T-helper 1 cell (primary cell): ENCODE results near the gene NKX2-8.

Experiments used
- DNase-seq, 5 donors: peaks; one replicate each; pipeline ENCODE4 v3.0.0-alpha.2; 2012 to 2020
- total RNA-seq, 4 donors: gene quantifications; one replicate each; lab custom pipeline; 2026; lab: John Stamatoyannopoulos, UW

NKX2-8 gene
- 0 reads per million in 4 donors for total RNA-seq

DNA sequence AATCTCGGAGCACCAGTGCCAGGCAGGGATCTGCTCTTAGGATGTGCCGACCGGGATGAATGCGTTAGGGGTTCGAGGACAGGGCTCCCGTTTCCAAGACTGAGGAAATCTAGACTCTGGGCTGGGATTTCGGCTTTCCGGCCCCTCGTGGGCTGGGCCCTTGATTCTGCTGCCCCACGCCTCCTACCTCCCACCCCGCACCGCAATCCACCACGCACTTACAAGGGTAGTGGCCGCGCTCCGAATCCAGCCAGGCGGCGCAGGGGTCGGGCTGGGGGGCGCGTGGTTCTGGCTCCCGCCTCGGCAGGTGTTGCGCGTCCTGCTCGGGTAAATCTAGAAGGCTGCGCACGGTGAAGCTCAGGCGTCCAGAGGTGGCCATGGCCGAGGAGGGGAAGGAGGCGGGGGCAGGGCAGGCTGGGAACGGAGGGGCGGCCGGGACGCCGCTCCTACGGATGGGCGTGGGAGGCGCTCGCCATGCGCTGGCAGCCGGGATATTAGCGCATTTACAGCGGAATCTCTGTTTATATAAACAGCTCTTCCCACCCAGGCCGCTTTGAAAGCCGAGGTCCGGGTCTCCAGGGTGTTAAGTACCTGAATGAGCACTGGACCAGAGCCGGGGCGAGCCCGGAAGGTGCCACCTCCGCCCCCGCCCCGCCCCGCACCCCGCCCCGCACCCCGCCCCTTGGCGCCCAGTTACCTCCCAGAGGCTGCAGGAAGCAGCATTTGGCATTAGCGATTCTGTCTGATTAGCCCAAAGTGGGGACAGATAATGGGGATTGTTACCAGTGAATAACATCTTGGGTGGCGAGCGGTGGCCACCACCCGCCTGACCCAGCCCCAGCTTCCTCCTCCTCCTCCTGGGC, at the start of gene NKX2-8:
NKX2-8 (minus strand) TSS at position 604 of the 863 bp plus-strand sequence; CDS start at position 379, 225 bp downstream.
- no peak for DNase-seq

DNA sequence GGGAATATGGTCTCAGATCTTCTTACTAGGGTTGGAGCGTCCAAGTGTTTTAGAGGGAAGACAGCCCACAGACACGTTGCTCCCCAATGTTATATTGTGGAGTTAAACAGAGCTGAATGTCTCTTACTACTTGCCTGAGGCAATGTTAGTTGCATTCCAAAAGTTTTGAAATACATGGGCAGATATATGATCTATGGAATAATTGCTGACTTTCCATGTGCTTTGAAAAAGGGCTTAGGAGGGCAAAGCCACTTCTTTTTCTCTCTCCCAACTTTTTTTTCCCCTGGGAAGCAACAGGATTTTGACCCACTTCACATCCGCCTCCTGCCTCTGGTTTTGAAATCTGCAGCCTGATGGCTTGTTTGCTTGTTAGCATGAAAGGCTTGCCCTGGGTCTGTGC, 45.6 kb upstream of the NKX2-8 start:
- DNase-seq, result no peak

DNA sequence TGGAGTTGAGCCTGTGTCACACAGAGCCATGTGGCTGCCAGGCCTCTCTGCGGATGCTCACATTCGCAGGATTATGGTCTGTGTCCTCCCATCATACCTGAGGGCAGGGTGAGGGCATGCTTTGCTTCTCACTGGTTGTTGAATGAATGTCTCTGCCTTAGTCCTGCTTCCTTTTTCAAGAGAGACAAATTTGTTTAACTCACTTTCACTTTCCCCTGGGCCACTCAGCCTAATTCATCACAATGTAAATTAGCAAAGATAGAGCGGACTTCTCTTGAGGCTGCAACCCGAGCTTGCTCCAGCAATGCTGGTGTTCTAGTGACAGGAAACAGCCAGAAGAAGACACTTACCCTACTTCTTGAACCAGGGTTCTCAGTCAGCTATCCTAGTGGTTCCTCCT, 43.7 kb upstream of the NKX2-8 start:
- DNase-seq, result no peak

DNA sequence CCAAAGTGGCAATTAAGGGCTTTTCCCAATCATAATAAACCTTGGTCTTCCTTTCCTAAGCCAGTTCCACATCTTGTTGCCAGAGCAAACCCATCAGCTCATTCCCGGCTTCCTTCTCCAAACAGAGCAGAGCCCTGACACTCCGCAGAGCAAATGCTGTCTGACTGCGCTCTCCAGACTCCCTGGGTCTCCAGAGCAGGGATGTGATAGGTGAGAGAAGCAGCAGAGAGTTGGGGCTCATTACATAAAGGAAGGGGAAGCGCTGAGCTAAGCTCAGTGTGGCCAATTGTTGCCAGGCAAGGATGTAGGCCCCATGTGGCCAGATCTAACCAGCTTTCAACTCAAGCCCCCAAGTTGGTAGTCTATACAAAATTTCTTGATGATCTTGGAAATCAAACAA, 43.0 kb upstream of the NKX2-8 start:
- DNase-seq, result no peak

DNA sequence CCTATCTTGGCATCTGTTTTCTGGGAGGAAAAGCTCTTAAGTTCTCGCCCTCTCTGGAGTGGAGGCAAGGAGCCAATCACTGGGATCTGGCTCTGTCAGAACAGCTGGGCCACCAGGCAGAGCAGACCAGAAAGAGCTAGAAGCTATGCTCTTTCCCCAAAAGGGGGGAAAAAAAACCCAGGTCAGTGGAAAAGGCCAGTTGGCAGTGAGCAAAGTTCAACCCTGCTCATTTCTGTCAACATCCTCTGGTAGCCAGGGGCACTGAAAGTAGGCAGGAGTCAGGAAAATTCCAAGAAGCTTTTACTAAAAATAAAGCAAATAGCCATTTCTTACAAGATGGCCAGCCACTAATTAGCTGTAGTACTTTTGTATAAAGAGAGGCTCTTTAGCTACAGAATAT, 42.6 kb upstream of the NKX2-8 start:
- DNase-seq, result no peak

DNA sequence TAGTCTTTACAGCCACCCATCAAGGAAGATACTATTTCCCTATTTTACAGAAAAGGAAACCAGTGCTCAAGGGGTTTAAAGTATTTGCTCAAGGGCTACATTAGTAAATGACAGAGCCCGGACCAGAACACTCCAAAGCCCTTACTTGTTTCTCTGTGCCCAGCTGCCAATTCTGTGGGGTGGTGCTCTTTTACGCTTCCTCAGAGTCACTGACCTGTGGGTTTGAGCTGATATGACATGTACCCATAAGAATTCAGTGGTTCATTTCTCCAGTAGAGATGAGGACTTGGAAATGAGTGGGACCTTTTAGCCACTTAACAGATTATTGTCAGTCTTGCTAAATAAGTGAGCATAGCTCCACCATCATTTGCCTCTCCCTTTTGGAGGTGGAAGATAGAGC, 37.4 kb upstream of the NKX2-8 start:
- no peak for DNase-seq

DNA sequence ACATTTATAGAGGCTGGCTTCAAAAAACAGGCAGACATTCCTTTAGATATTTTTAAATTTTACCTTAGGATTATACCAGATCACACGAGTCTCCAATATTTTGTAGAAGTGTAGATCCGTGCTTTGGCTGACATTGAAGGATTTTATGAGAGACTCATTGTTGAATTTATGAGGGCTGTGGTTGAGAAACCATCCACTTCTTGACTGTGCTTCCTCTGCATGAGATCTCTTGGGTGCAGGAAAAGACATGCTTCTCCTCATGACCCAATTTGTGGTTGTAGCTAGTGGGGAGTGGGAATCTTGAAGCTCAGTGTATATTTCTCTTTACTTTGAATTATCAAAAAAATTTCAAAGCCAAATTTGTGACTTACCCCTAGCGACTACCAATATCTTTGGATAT, 36.7 kb upstream of the NKX2-8 start:
- DNase-seq, result no peak

DNA sequence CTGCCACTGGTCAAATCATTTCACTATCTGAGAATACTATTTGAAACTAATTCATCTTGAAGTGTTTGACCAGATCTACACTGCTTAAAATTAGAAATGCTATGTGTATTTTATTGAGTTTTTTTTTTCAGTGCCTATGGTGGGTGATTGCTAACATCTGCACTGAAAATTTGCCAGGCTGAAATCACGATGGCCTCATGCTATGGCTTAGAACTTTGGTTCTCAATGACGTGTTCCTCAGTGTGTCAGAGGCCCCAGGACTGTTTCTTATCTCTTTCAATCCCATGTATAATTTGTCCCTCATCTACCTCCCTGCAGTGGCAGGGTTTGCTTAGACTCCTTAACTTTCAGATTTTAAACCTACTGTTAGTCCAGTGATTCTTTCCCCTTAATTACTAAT, 36.2 kb upstream of the NKX2-8 start:
- no peak for DNase-seq

DNA sequence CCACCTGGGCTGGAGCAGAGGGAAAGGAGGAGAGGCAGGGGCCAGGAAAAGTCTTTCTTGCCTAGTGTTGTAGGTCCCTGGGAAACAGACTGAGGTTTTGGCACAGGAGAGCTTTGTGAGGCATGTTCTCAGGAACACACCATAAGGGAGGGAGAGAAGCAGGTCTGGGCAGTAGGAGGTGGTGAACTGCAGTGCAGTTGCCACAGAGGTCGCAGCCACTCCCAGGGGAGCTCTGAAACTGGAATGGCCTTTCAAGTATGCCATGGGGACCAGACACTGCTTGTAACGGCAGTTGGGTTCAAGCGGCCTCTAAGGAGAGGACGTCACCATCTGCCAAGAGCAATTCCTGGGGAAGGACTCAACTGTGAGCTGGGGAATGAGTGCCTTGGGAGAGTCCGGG, 35.4 kb upstream of the NKX2-8 start:
- no peak for DNase-seq

DNA sequence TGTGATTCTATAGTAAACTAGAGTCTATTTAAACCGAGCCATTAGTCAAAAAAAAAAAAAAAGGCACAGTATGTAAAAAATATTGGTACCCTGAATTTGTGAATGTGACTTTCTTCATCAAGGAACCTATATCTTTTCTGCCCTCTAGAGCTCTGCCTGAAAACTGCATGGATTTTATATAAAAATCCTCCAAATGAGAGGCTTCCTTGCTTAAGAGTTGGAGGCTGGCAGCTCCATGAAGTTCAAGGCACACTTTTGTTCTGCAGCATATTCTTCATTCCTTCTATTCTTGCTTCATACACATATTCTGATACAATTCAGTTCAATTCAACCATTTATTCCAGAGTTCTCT, 23.1 kb upstream of the NKX2-8 start:
- no peak for DNase-seq

DNA sequence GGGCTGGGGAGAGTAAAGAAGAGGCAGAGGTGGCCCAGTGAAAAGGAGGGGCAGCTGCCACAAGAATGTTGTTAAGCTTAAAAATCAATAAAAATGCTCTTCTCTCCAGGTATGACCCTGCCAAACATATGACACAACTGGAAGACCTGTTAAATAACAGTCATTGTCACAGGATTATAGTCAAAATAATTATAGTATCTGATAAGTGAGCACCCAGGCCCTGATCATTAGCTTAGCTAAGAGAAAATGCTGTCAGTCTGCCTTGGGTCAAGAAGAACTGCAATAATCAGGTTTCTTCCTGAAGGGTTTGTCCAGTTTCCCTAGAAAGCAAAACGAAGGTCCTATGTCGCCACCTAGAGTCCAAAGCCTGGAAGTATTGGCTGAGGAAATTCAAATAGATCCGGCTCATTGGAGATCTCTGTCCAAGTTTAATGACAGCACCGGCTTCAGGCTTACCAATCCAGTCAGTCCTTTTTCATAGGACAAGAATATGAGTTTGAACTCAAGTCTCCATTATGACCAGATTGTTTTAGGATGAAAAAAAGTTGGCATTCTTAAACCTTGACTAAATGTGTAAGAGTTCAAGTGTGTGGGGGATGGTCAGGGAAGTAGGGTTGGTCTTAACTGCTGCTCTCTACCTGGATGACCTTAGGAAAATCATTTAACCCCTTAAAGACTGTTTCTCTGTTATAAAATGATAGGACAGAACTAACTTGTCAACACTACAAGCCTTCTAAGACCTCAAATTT, 22.5 kb upstream of the NKX2-8 start:
- DNase-seq, result peak in 2 of 5 donors; percentile 4 to 40

DNA sequence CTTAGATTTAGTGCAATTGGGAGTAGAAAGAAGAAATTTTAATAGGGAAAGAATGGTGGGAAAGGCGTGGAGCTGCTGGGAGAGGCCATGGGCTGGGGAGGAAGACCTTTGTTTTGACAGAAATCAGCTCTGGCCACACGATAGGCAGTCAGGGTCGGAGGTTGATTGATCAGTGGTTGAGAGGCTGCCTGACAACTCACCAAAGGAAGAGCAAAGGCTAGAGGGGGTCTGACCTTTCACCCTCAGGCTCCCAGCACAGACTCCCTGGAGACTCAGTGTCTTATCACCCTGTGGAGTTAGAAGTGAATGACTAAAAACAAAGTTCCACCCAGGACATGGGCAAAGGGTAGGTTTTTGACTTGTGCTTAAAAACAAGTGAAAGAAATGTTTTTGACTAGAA, 18.0 kb upstream of the NKX2-8 start:
- no peak for DNase-seq

DNA sequence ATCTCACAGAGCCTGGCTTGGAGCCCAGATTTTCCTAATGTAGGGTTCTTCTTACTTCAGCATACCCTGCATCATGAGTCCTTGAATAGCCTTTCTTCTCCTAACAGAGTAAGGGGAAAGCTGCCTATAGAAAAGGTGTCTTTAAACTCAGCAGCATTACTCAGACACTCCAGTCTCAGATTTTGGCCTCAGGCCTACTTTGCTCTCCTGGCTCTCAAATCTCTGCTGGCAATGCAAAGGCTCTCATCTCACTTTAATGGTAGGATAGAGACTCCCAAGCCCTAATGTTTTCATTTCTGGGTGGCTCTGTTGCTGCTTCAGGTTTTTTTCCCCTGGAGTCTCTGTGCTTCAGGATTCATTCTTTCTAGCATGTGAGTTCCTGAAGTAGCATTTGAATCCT, 9.1 kb upstream of the NKX2-8 start:
- no peak for DNase-seq

DNA sequence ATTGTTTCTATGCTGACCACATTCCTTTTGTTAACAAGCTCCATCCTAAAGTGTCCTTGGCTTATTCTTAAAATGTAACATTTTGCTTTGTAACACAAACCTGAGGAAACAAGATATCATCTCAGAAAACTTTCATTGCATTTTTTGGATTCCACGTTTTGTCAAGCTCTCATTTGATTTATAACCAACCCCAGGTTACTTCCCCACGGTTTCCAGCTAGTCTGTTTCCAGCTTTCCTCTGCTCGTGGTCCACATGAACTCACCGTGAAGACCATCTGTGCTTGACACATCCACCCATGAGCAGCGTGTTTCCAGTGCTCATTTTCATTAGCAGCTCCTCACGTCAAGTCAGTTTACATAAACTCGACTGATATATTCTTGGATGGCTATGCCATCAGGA, 6.4 kb upstream of the NKX2-8 start:
- DNase-seq, result no peak

DNA sequence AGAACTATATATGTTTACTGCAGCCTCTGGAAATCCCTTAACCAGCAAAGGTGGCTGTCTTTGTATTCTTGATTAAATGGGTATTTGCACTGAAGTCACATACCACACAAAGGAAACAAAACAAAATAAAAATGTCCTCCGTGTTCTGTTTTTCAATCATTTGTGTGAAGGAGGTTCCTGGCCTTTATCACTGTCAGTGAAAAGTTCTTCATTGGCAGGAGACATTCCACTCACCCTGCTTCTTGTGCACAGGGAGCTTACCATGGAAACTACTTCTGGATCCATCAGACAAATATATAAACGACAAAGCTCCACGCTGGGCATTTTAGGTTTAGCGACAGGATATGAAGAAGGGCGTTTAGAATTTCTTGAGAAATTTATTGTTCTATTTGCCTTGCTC, 5.7 kb upstream of the NKX2-8 start:
- DNase-seq, result no peak

DNA sequence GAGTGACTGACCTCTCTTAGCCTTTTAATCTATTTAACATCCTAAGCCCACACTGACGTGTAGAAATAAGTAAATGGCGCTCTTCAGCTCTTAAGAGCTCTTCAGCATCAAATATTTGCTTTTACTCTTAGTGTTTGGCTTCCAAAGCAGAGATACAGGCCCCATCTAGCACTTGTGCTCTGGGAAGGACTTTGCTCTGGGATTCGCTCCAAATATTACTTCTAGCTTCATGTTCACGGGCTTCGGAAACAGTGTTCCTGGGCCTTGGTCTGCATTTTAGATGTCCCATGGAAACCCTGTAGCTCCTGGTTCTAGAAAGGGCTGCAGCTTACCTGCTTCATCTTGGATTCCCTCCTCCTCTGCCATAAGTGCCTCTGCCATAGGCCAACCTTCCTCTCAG, 2.7 kb upstream of the NKX2-8 start:
- no peak for DNase-seq

DNA sequence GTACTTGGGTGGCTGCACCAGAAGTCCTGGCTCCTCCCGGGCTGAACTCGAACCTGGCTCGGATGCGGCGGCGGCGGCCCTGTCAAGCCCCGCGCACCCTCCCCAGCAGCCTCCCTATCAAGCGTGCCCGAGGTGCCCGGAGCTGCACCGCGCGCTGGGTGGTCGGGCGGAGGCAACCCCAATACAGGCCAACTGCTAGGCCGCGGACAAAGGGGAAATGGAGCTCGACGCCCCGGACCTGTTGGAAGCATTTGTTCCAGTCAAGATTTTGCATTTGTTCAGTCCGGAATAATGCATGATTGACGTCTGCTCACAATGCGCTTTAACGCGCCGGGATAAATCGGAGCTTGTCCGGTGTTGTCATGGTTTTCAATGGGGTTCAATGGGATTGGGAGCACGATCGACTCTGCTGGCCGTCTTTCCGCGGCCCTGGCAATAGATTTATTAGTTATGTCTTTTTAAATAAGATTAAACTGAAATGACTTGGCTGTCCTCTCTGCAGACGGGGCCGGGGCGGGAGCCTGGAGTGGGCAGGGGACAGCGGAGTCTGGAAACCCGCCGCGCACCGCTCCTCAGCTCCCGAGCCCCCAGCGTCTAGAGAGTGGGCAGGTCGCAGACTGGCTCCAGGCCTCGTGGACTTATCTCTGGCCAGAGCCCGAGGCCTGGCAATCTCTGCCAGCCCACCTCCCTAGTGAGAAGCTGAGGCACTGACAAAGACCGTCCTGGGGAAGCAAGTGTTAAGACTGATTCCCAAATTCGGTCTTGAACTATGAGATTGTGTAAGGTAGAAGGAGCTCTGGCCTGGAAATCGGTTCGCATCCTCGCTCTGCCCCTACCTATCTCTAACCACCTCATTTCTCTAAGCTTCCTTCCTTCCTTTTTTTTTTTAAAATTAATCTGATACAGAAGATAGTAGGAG, 1.7 kb upstream of the NKX2-8 start:
- no peak for DNase-seq

DNA sequence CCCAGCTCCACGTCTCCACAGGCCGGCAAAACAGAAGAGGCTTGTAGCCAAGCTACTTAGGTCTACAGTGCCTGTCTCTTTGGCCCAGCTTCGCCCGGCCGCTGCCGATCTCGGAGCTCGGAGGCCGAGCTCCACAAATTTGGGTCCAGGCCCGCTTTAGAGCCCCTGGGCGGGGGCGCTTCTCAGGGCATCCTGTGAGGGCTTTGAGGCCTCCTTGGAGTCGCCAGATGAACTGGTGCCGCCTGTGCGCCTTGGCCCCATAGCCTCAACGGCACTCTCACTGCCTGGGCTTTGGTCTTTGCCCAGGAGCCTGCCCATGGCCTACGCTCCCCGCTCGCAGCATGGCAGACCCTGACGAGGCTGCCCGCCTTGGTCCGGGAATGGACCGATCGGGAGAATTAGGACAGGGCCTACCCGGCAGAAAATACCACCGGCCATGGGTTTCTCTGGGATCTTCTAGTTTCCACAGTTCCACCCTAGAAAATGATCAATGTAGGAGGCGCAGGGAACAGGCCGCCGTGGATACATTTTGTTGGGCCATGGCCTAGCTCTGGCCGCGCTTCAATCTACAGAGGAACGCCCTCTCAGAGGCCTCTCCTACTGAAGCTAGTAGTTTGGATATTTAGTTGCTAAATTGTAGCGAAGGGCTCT, 953 bp upstream of the NKX2-8 start:
- DNase-seq, result no peak

DNA sequence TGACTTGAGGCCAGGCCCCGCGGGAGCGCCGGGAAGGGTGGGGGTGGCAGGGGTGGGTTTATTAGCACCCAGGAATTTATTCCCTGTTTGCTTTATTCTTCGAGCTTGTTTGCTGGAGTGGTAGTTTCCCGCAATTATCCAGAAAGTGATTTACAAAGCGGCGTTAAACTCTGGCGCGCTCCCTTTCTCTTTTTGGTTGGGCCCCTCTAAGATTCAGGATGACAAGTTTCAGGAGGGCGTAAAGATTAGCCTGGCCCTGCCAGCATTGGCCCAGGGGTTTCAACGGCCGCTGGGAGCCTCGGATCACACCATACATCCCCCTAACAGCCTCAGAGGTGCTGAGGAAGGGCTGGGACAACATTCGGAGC, 444 bp upstream of the NKX2-8 start:
- no peak for DNase-seq

DNA sequence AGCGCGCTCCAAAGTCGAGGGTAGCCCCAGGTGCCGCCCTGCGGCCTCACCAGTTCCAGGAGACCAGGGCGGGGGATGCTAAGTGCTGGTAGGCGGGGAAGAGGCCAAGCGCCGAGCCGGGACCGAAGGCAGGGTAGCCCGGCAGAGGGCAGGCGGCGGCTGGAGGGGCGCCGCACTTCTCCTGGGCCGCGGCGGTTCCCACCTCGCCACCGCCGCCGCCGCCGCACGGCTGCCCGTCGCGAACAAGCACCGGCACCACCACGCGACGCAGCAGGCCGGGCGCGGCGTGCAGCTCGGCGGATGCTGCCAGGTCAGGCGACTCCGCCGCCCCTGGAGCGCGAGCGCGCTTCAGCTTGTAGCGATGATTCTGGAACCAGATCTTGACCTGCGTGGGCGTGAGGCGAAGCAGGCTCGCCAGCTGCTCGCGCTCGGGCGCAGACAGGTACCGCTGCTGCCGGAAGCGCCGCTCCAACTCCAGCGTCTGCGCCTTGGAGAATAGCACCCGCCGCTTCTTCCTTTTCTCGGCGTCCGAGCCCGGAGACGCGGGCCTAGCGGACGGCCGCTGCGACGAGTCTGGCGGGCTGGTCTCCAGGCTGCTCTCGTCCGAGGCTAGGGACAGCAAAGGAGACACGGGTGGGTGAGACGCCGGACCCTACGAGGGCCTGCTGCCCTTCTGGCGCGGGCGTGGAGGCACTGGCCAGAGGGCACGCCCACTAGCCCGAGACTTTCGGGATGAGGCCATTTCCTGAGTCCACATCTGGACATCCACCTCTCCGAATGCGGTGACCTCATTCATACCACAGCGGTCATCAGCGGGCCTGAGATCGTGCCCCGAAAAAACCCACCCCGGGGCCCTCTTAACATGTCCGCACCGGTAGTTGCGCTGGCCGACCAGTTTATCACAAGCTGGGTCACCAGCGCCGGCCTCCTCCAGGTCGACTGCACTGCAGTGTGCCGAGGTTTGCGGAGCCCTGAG, 1.3 kb downstream of the NKX2-8 start:
- DNase-seq, result peak in 1 of 5 donors; percentile 7

DNA sequence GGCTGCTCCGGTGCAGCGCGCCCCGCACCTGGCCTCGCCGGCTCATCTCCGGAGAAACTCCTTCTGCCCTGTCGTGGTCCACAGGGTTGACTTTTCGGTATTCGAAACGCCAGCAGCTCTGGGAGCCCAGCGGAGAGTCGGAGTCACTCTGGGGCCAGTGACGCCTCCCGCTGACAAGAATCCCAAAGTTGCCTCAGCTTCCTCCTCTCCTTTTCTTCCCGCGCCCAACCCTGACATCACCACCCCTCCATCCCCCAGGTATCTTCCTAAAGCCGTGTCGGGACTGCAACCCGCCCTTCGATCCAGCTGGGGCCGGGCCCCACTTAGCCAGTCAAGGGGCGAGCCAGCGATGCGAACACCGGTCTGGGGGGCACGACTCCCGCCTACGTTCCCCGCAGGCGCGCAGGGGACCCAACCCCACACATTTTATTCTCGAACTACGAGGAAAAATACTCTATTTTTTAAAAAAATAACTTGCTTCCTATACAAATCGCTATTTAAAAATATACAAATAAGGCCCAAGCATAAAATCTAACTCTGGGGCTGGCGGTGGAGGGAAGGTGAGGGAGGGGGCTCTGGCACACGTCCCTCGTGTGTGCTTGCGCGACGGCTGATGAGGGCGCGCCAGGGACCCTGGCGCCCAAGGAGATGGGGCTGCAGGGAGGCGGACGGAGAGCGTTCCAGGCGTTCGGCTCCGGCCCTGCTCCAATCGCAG, 2.1 kb downstream of the NKX2-8 start:
- no peak for DNase-seq
